Measurements from ENCODE around the gene LAPTM5. TPM values are rescaled to one million over a fixed set of nuclear protein-coding genes. Genes with fewer than 3 reads are reported as not detected.

Gene LAPTM5
- total RNA-seq, 1 experiment from 2014 or later: not detected

DNA sequence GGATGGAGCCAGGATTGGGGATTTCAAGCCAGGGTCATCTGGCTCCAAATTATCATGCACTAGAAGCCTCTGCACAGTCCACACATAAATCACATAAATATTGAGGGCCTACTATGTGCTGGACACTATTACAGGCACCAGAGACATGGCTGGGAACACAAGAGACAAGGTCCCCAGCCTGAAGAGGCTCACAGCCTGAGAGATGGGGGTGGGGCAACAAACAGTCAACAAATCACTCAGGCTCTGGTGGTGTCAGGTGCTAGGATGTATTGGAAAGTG lies 41.6 kb upstream of the LAPTM5 start:
- Mint-ChIP-seq H3K4me1 (ENCODE audit: low read depth, unreplicated experiment) (peaks cover 11% of the 10 kb centered on the region), H3K9me3 (ENCODE audit: low read depth, unreplicated experiment) (no peaks in the 10 kb centered on the region), H3K27ac (ENCODE audit: unreplicated experiment) (no peak overlapping the region), H3K36me3 (ENCODE audit: insufficient read depth, unreplicated experiment) (no peaks in the 10 kb centered on the region), H3K4me3 (ENCODE audit: low read depth, unreplicated experiment) (no peak overlapping the region), H3K27me3 (ENCODE audit: unreplicated experiment) (peaks cover 1% of the 10 kb centered on the region)
- TF ChIP-seq CTCF (IDR thresholded peaks at IDR 0.05; ENCODE audit: unreplicated experiment): no peak
- CTCF ChIA-PET: no interaction called here
- DNase-seq: no peak
- BruUV-seq (replicated peaks): no TSS peak
- intact Hi-C loops (cut with micrococcal nuclease; ENCODE audit: unreplicated experiment): no loop called here

DNA sequence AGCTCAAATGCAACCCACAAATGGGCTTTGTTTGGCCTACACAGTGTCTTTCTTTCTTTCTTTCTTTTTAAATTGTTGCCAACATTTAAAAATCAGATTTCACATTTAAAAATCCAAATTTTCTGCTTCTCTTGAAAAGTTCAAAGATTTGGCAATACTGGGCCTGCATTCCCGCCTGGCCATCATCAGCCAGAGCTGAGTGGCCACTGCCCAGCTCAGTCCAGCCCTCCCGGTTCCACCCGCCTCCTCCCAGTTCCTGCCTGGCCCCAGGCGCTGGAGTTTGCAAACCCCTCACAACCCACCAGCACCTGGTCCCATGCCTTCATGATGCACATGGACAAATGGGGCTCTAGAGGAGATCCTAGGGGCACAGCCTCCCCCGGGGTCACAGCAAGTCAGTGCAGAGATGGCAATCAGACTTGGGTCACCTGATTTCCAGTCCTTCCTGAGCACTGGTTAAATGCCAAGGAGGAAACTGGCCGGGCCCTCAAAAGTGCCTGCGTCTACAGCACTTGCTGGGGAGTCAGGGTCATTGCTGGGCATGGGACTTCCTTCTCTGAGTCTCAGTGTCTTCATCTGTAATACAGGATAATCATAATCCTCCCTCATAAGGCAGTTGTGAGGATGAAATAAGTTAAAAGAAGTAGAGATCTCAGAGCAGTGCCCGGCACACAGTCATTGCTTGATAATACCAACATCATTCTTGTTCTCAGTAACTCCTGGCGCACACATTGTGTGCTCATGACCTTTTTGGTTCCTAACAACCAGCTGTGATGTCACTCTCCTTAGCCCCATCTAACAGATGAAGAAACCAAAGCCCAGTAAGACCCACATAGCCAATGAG lies 41.0 kb upstream of the LAPTM5 start:
- Mint-ChIP-seq H3K4me3 (ENCODE audit: low read depth, unreplicated experiment) (no peak overlapping the region), H3K36me3 (ENCODE audit: insufficient read depth, unreplicated experiment) (no peaks in the 10 kb centered on the region), H3K9me3 (ENCODE audit: low read depth, unreplicated experiment) (no peaks in the 10 kb centered on the region), H3K27ac (ENCODE audit: unreplicated experiment) (no peak overlapping the region), H3K27me3 (ENCODE audit: unreplicated experiment) (no peaks in the 10 kb centered on the region), H3K4me1 (ENCODE audit: low read depth, unreplicated experiment) (peaks cover 11% of the 10 kb centered on the region)
- no TSS peak for BruUV-seq (replicated peaks)
- peak; percentile 20 for DNase-seq
- CTCF ChIA-PET: interaction anchor here (0.9 to 1.4 kb wide), 4 partner anchors 22 to 120 kb away, joined by 3 to 6 read pairs (median 3); no protein-coding TSS in a partner anchor
- TF ChIP-seq CTCF (IDR thresholded peaks at IDR 0.05; ENCODE audit: unreplicated experiment): no peak
- intact Hi-C loops (cut with micrococcal nuclease; ENCODE audit: unreplicated experiment): no loop called here

DNA sequence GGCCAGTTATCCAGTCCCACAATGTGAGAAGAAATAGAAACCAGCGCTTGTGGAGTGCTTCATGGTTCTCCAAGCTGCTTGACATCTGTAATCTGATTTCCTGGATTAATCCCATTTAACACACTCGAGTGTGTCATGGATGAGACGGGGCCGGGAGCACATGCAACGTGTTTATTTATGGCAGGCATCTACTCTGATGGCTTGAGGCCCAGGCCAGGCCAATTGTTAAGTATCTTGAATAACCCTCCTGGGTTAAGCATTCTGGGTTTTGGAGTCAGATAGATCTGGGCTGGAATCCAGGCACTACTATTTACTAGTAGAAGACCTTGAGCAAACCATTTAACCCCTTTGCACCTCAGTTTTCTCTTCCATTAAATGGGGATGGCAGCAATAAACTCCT lies 37.5 kb upstream of the LAPTM5 start:
- BruUV-seq (replicated peaks): no TSS peak
- no peak overlapping the region for H3K27ac Mint-ChIP-seq (ENCODE audit: unreplicated experiment)
- H3K27me3 Mint-ChIP-seq (ENCODE audit: unreplicated experiment): peaks cover 33% of the 10 kb centered on the region
- CTCF ChIA-PET: interaction anchor here (1.1 kb wide), 1 partner anchor 12 kb away, joined by 4 read pairs; no protein-coding TSS in a partner anchor
- no peaks in the 10 kb centered on the region for H3K36me3 Mint-ChIP-seq (ENCODE audit: insufficient read depth, unreplicated experiment)
- H3K4me1 Mint-ChIP-seq (ENCODE audit: low read depth, unreplicated experiment): peaks cover 11% of the 10 kb centered on the region
- DNase-seq: no peak
- no peak for TF ChIP-seq CTCF (IDR thresholded peaks at IDR 0.05; ENCODE audit: unreplicated experiment)
- no peaks in the 10 kb centered on the region for H3K9me3 Mint-ChIP-seq (ENCODE audit: low read depth, unreplicated experiment)
- H3K4me3 Mint-ChIP-seq (ENCODE audit: low read depth, unreplicated experiment): no peak overlapping the region
- intact Hi-C loops (cut with micrococcal nuclease; ENCODE audit: unreplicated experiment): no loop called here

- Mint-ChIP-seq H3K27ac (ENCODE audit: unreplicated experiment) (no peak overlapping the region), H3K4me3 (ENCODE audit: low read depth, unreplicated experiment) (no peak overlapping the region), H3K4me1 (ENCODE audit: low read depth, unreplicated experiment) (peaks cover 11% of the 10 kb centered on the region), H3K27me3 (ENCODE audit: unreplicated experiment) (peaks cover 41% of the 10 kb centered on the region), H3K9me3 (ENCODE audit: low read depth, unreplicated experiment) (no peaks in the 10 kb centered on the region), H3K36me3 (ENCODE audit: insufficient read depth, unreplicated experiment) (no peaks in the 10 kb centered on the region)
- TF ChIP-seq CTCF (IDR thresholded peaks at IDR 0.05; ENCODE audit: unreplicated experiment): no peak
- DNase-seq: no peak
- intact Hi-C loops (cut with micrococcal nuclease; ENCODE audit: unreplicated experiment): no loop called here
- no TSS peak for BruUV-seq (replicated peaks)
- CTCF ChIA-PET: interaction anchor here (1.1 to 2.1 kb wide), 2 partner anchors 11 to 15 kb away, joined by 4 to 6 read pairs; no protein-coding TSS in a partner anchor
Observed at GRCh38 chr1:30794260-30794659, 36.7 kb upstream of the LAPTM5 start.
